RWPE1 (cell line): ENCODE measurements around the gene SLC25A21.

Experiments used
- CTCF ChIA-PET: fragments of 350-600 bp; sonication (Branson Sonifier 250); formaldehyde crosslinking; extraction: SDS; loops from one replicate; lab custom pipeline; 2021; lab: Yijun Ruan, JAX
- POLR2A ChIA-PET: fragments of 400-600 bp; formaldehyde crosslinking; extraction: SDS; loops from one replicate; lab custom pipeline; 2020; ENCODE audit warnings: antibody characterized with exemption; ENCODE audit not compliant: low non-redundant PET; lab: Yijun Ruan, JAX
- DNase-seq: peaks from one replicate; pipeline ENCODE4 v3.0.0; 2012; ENCODE audit warnings: low spot score
- H3K27ac ChIP-seq: fragments of 450-650 bp; 2 replicates; pipeline ENCODE4 v1.5.1; 2017
- TF ChIP-seq, protein P1 (sequence below): fragments of 450-650 bp; conservative IDR thresholded peaks from 2 replicates; pipeline ENCODE4 v1.5.1; 2017; ENCODE audit warnings: low read depth, mild to moderate bottlenecking

The SLC25A21 gene

DNA sequence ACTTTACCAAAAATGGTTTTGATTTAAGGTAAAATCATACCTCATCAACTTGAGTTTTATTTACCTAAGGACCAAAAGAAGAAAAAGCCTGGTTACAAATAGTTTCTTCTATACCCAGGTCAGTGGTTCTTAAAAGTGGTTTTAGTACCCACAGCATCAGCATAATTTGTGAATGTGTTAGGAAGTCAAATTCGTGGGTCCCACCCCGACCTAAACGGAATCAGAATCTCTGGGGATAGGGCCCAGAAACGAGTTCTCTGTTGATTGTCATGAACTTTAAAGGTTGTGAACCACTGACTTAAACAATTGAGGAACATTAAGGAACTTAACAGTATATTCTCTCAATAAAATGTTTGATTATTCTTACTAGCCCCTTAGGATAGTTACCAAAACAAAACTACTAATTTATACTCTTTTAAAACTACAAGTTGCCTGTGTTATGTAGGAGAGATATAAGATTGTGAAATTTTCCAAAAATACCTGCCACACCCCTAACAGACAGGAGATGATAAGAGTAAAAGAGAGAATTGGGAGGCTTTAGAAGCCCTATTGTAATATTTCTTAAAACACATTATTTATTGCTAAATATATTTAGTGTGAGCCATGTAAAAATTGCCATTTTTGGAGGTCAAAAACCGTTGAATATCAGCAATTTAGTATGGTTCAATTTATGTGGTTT, 669 bp upstream of the SLC25A21 start:
- TF ChIP-seq, protein P1, sequence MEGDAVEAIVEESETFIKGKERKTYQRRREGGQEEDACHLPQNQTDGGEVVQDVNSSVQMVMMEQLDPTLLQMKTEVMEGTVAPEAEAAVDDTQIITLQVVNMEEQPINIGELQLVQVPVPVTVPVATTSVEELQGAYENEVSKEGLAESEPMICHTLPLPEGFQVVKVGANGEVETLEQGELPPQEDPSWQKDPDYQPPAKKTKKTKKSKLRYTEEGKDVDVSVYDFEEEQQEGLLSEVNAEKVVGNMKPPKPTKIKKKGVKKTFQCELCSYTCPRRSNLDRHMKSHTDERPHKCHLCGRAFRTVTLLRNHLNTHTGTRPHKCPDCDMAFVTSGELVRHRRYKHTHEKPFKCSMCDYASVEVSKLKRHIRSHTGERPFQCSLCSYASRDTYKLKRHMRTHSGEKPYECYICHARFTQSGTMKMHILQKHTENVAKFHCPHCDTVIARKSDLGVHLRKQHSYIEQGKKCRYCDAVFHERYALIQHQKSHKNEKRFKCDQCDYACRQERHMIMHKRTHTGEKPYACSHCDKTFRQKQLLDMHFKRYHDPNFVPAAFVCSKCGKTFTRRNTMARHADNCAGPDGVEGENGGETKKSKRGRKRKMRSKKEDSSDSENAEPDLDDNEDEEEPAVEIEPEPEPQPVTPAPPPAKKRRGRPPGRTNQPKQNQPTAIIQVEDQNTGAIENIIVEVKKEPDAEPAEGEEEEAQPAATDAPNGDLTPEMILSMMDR: no peak
- ChIA-PET CTCF (interaction anchor here (1.8 kb wide), 1 partner anchor 23 kb away, joined by 4 read pairs; no protein-coding TSS in a partner anchor), POLR2A (no interaction called here)
- no peak for DNase-seq
- H3K27ac ChIP-seq: no peak overlapping the region

DNA sequence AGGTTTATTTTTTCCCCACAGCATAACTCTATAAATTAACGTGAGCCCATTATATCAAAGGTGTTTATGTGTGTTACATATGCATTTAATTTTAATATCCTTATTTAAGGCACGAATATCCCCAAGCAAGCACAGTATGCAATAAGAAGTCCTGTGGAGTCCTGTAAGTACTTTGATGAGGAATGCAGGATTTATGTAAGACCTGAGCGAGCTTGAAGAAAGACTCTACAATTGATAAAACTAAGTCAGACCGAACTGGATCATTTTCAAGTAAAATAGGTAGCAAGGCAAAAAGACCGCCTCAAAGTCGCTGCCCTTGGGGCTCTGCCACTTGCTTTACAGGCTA, 755 bp downstream of the SLC25A21 start:
- peak overlapping the region; percentile 87 for H3K27ac ChIP-seq
- ChIA-PET POLR2A (no interaction called here), CTCF (interaction anchor here (1.8 kb wide), 1 partner anchor 22 kb away, joined by 4 read pairs; no protein-coding TSS in a partner anchor)
- TF ChIP-seq, protein P1: no peak
- DNase-seq: no peak

DNA sequence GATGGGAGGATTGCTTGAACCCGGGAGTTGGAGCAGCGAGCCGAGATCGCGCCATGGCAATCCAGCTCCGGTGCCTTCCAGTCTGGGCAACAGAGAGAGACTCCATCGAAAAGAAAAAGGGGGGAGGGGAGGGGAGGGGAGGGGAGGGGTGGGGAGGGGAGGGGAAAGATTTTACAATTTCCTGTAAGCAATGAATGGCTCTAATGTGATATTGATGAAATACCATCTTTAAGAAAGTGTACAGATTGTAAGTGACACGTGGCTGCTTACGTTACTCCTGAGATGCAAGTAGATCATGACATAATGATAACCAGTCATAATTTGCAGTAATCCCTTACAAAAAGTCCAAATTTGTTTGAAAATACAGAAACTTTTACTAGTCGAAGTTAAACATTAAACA, 1.4 kb downstream of the SLC25A21 start:
- DNase-seq: no peak
- TF ChIP-seq, protein P1: no peak
- no peak overlapping the region for H3K27ac ChIP-seq
- ChIA-PET CTCF (interaction anchor here (0.6 to 0.7 kb wide), 2 partner anchors 59 to 514 kb away, joined by 4 read pairs; no protein-coding TSS in a partner anchor), POLR2A (no interaction called here)

DNA sequence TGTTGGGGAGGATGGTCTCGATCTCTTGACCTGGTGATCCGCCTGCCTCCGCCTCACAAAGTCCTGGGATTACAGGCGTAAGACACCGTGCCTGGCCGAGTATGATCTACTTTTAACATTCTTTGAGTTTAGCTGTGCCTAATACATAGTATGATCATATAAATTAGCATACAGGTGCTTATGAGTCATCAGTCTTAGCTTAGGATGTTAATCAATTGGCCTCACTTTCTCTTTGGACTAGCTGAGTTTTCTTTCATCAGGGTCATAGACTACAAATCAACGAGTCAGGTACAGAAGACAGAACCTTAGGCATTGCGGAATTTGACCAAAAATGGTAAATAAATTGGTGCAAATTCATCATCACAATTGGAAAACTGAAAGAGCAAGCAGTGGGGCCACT, 2.2 kb downstream of the SLC25A21 start:
- H3K27ac ChIP-seq: no peak overlapping the region
- CTCF ChIA-PET: interaction anchor here (0.7 kb wide), 1 partner anchor 514 kb away, joined by 4 read pairs; no protein-coding TSS in a partner anchor
- POLR2A ChIA-PET: no interaction called here
- TF ChIP-seq, protein P1: no peak
- no peak for DNase-seq

DNA sequence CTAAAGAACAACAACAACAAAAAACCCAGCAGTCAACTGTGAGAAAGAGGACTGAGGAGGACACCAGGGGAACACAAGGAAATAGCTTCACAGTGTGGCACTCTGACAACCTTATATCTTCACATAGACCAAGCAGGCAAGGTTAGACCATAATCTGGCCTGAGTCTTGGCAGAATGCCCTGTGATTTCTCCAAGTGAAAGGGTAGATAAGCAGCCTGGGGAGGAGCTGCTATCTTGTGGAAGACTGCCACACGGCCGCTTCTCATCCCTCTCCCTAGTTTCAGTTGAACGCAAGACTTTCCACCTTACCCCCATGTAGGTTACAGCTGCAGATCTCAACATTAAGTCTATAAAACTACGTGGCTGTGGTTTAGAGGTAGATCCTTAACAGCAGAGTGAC, 3.7 kb downstream of the SLC25A21 start:
- H3K27ac ChIP-seq: no peak overlapping the region
- TF ChIP-seq, protein P1: no peak
- CTCF ChIA-PET: interaction anchor here (0.5 kb wide), 1 partner anchor 49 kb away, joined by 3 read pairs; no protein-coding TSS in a partner anchor
- DNase-seq: no peak
- POLR2A ChIA-PET: no interaction called here

DNA sequence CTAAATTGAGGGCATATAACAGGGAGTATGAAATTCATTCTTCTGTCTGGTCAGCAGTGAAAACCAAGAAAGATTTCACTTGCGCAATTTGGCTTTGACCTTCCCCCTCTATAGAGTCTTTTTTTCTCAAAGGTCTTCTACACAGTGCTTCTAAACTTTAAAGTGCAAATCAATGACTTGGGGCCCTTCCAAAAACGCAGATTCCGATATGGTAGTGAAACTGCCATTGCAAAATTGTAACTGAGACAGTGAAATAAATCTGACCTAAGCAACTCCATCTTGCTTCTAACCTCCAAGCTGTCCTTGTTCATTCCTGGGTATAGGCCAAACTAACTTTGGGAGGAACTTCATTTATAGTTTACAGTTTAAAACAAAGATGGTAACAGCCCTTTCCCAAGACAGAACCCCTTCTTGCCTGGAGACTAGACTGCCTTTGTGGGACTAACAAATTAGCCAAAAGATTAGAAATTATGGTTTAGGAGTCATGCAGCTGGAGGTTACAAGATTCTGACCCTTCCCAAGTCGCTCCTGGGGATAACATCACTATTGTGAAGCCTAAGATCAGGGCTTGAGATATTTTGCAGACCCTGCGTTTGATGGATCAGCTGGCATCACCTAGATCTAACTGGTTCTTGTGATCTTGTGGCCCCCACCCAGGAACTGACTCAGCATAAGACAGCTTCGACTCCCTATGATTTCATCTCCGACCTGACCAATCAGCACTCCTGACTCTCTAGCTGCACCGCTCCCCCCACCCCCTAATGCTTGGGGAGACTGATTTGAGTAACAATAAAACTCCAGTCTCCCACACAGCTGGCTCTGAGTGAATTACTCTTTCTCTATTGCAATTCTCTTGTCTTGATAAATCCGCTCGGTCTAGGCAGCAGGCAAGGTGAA, 5.0 kb downstream of the SLC25A21 start:
- DNase-seq: no peak
- CTCF ChIA-PET: interaction anchor here (0.6 to 1.2 kb wide), 2 partner anchors 17 to 18 kb away, joined by 3 to 4 read pairs; no protein-coding TSS in a partner anchor
- POLR2A ChIA-PET: no interaction called here
- TF ChIP-seq, protein P1: no peak
- no peak overlapping the region for H3K27ac ChIP-seq
